GM23338 (cell line): ENCODE data around the gene APOB. TPM values are rescaled to one million over a fixed set of nuclear protein-coding genes. Genes with fewer than 3 reads are reported as not detected.

Experiments
- ATAC-seq: fragments of 200-7000 bp; cut with Tn5 transposase; 3 replicates; pipeline ENCODE4 v1.9.1; 2020
- DNase-seq: peaks from one replicate; pipeline ENCODE4 v3.0.0-alpha.2; 2015; ENCODE audit warnings: low spot score
- H2AFZ ChIP-seq: fragments of 200-600 bp; sonication (generic); 2 replicates; pipeline ENCODE4 v1.8.0; 2016; ENCODE audit warnings: antibody characterized with exemption, mild to moderate bottlenecking, moderate library complexity
- H3F3A ChIP-seq: fragments of 200-600 bp; sonication (generic); replicated peaks from 2 replicates; pipeline ENCODE4 v1.8.0; 2017; ENCODE audit warnings: antibody characterized with exemption, mixed run types, low read depth
- H3K27ac ChIP-seq: fragments of 200-600 bp; sonication (generic); 2 replicates; pipeline ENCODE4 v1.6.1; 2016; ENCODE audit warnings: low read depth
- H3K27me3 ChIP-seq: fragments of 200-600 bp; sonication (generic); 2 replicates; pipeline ENCODE4 v1.8.0; 2016; ENCODE audit warnings: mild to moderate bottlenecking, mixed run types, moderate library complexity; ENCODE audit not compliant: insufficient read depth
- H3K36me3 ChIP-seq: fragments of 200-600 bp; sonication (generic); 2 replicates; pipeline ENCODE4 v1.8.0; 2016; ENCODE audit warnings: mild to moderate bottlenecking; ENCODE audit not compliant: insufficient read depth
- H3K4me1 ChIP-seq: fragments of 200-600 bp; sonication (generic); 2 replicates; pipeline ENCODE4 v1.8.0; 2016; ENCODE audit warnings: mild to moderate bottlenecking, moderate library complexity; ENCODE audit not compliant: insufficient read depth
- H3K4me2 ChIP-seq: fragments of 200-600 bp; sonication (generic); 2 replicates; pipeline ENCODE4 v1.7.1; 2017; ENCODE audit warnings: mixed run types
- H3K4me3 ChIP-seq: fragments of 200-600 bp; sonication (generic); 2 replicates; pipeline ENCODE4 v1.6.1; 2016; ENCODE audit warnings: mixed run types
- H3K79me2 ChIP-seq: fragments of 200-600 bp; sonication (generic); replicated peaks from 2 replicates; pipeline ENCODE4 v1.8.0; 2017; ENCODE audit warnings: mild to moderate bottlenecking; ENCODE audit not compliant: insufficient read depth
- H3K9me2 ChIP-seq: fragments of 200-600 bp; sonication (generic); 2 replicates; pipeline ENCODE4 v1.8.0; 2017; ENCODE audit not compliant: insufficient read depth
- H4K20me1 ChIP-seq: fragments of 200-600 bp; sonication (generic); replicated peaks from 2 replicates; pipeline ENCODE4 v1.8.0; 2017; ENCODE audit warnings: mild to moderate bottlenecking; ENCODE audit not compliant: insufficient read depth
- H3K27ac Mint-ChIP-seq: 2 replicates; pipeline ENCODE4 v1.8.0; 2020; ENCODE audit warnings: inconsistent platforms, mild to moderate bottlenecking, moderate library complexity, mixed read lengths
- H3K27me3 Mint-ChIP-seq: 3 replicates; pipeline ENCODE4 v1.8.0; 2022; ENCODE audit warnings: low read depth, mild to moderate bottlenecking, moderate library complexity, mixed read lengths, inconsistent platforms; ENCODE audit not compliant: insufficient read depth, poor library complexity
- H3K36me3 Mint-ChIP-seq: 3 replicates; pipeline ENCODE4 v1.8.0; 2021; ENCODE audit warnings: low read depth, mild to moderate bottlenecking, inconsistent platforms, moderate library complexity, mixed read lengths
- H3K4me1 Mint-ChIP-seq: 3 replicates; pipeline ENCODE4 v1.8.0; 2020; ENCODE audit warnings: mild to moderate bottlenecking, inconsistent platforms, mixed read lengths
- H3K4me3 Mint-ChIP-seq: 3 replicates; pipeline ENCODE4 v1.8.0; 2021; ENCODE audit warnings: moderate library complexity, mild to moderate bottlenecking, inconsistent platforms, mixed read lengths
- H3K9me3 Mint-ChIP-seq: 3 replicates; pipeline ENCODE4 v1.8.0; 2020; ENCODE audit warnings: moderate library complexity, mild to moderate bottlenecking, inconsistent platforms, mixed read lengths
- CREB1 ChIP-seq: fragments of 250-450 bp; sonication (Bioruptor Pico); IDR thresholded peaks from 2 replicates; pipeline ENCODE4 v1.5.0; 2020; ENCODE audit warnings: low read depth, mild to moderate bottlenecking, moderate library complexity
- EZH2 ChIP-seq: fragments of 200-600 bp; sonication (generic); IDR thresholded peaks from one replicate; pipeline ENCODE4 v1.8.0; 2017; ENCODE audit warnings: antibody characterized with exemption, mild to moderate bottlenecking, low read depth; ENCODE audit not compliant: unreplicated experiment
- NANOG ChIP-seq: IDR thresholded peaks from 2 replicates; pipeline ENCODE4 v1.6.1; 2016; ENCODE audit warnings: antibody characterized with exemption, borderline replicate concordance
- POLR2AphosphoS5 ChIP-seq: IDR thresholded peaks from 2 replicates; pipeline ENCODE4 v1.6.1; 2016; ENCODE audit warnings: antibody characterized with exemption, low read depth
- ZNF331 ChIP-seq: fragments of 250-450 bp; sonication (Bioruptor Pico); IDR thresholded peaks from 2 replicates; pipeline ENCODE4 v1.5.0; 2020; ENCODE audit warnings: low read depth, mild to moderate bottlenecking, moderate library complexity
- polyA plus RNA-seq: library from polyadenylated mRNA; unstranded; fragments of >200 nt; fragmentation: Nextera tagmentation; extraction: Ambion mirVana; gene quantifications from 2 replicates; pipeline ENCODE4 v1.2.1, GENCODE V29; 2016
- total RNA-seq: library from RNA; depleted of rRNA; stranded (reverse); fragments of >200 nt; shearing (Covaris generic); gene quantifications from 2 replicates; pipeline ENCODE4 v1.2.3, GENCODE V29; 2014
- TF ChIP-seq, protein P1 (sequence below): fragments of 250-450 bp; sonication (Bioruptor Pico); IDR thresholded peaks from 2 replicates; pipeline ENCODE4 v1.5.0; 2020; ENCODE audit warnings: mild to moderate bottlenecking, moderate library complexity
- TF ChIP-seq, protein P2 (sequence below), 2 experiments: fragments of 200-600 bp in 1 of 2; sonication (generic) in 1 of 2; conservative IDR thresholded peaks; 2 replicates each; pipeline versions ENCODE4 v1.5.1 to v1.6.1; 2016 to 2017; ENCODE audit warnings: antibody characterized with exemption in 2 of 2, low read depth in 2 of 2, mild to moderate bottlenecking in 2 of 2, moderate library complexity in 1 of 2

The APOB gene
- total and polyA plus RNA-seq, 2 experiments from 2014 or later, result 0.08 to 0.56 TPM

DNA sequence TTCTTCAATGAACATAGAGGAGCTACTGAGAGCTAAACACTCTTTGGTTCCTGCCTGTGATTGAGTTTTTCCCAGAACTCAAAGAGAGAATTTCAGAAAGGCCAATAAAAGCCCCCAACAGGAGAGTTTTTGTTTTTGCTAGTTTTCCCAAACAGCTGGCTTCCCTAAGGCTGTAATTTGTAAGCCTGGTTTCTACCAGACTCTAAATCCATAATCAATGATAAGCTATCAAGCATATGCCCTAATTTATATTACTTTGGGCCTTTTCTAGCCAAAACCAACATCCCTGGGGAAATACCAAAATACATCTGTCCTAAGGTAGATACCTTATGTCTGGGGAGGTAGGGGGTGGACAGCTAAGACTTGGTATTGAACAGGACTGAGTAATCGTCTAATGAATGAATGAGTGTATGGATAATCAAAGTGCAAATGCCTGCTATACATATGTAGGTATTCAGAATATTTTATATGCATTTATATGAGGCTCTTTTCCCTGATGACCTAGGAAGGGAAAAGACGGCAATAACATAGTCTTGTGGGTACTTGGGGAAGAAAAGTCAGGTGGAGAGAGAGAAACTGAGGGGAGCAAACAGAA is 26.0 kb upstream of the APOB start:
- peaks cover 31% of the 10 kb centered on the region for H3K4me1 Mint-ChIP-seq
- no peak overlapping the region for H3K4me3 Mint-ChIP-seq
- DNase-seq, result no peak
- 0 out of 2 replicates have a peak overlapping the region, but pooled peaks have one; percentile 0 for H3K27ac Mint-ChIP-seq
- Histone ChIP-seq H3K36me3 (no peaks in the 10 kb centered on the region), H3K9me2 (no peaks in the 10 kb centered on the region), H3K27me3 (no peaks in the 10 kb centered on the region), H4K20me1 (no peaks in the 10 kb centered on the region), H3K79me2 (no peaks in the 10 kb centered on the region), H3K4me1 (peaks cover 23% of the 10 kb centered on the region; the same call in 1 of the 2 replicates), H2AFZ (no peak overlapping the region), H3K27ac (no peak overlapping the region), H3K4me2 (no peak overlapping the region), H3K4me3 (no peak overlapping the region), H3F3A (no peaks in the 10 kb centered on the region)
- no peak for ATAC-seq
- TF ChIP-seq POLR2AphosphoS5, result no peak
- no peak for TF ChIP-seq EZH2
- TF ChIP-seq CREB1 (CRISPR knock-in tag), result no peak
- TF ChIP-seq ZNF331, result no peak
- no peaks in the 10 kb centered on the region for H3K9me3 Mint-ChIP-seq
- no peaks in the 10 kb centered on the region for H3K27me3 Mint-ChIP-seq
- no peaks in the 10 kb centered on the region for H3K36me3 Mint-ChIP-seq

DNA sequence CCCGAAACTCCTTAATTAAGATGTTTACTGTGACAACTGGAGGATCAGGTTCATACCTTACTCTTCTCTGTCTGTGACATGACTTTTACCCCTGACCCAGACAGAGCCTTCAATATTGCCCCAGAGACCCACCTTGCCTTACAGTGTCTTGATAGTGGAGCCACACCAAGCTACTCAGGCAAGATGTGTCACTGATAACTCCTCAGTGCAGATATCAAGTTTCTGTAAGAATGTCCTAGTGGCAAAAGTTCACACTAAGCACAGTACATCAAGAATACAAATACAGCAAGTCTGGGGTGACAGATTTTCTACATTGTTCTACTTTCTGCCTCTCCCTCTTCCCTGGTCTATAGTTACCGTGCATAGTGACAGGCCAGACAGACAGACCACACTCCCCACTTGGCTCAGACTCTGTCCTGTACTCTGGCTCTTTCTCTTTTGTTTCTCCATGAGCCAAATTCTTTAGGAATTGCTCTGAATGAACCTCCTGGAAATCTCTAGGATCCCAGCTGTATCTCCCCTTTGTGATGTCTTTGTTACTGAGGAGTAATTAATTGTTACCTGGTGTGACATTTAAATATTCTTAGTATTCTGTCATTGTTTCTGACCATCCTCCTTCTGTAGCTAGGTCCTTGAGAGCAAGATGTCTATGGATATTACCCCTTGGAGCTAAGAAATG is 24.1 kb upstream of the APOB start:
- Mint-ChIP-seq H3K4me3 (peak overlapping the region; percentile 3; the same call in 1 of the 3 replicates), H3K27ac (peak overlapping the region; percentile 17; the same call in 1 of the 2 replicates), H3K36me3 (no peaks in the 10 kb centered on the region), H3K9me3 (no peaks in the 10 kb centered on the region), H3K27me3 (no peaks in the 10 kb centered on the region), H3K4me1 (peaks cover 31% of the 10 kb centered on the region)
- TF ChIP-seq, protein P1, sequence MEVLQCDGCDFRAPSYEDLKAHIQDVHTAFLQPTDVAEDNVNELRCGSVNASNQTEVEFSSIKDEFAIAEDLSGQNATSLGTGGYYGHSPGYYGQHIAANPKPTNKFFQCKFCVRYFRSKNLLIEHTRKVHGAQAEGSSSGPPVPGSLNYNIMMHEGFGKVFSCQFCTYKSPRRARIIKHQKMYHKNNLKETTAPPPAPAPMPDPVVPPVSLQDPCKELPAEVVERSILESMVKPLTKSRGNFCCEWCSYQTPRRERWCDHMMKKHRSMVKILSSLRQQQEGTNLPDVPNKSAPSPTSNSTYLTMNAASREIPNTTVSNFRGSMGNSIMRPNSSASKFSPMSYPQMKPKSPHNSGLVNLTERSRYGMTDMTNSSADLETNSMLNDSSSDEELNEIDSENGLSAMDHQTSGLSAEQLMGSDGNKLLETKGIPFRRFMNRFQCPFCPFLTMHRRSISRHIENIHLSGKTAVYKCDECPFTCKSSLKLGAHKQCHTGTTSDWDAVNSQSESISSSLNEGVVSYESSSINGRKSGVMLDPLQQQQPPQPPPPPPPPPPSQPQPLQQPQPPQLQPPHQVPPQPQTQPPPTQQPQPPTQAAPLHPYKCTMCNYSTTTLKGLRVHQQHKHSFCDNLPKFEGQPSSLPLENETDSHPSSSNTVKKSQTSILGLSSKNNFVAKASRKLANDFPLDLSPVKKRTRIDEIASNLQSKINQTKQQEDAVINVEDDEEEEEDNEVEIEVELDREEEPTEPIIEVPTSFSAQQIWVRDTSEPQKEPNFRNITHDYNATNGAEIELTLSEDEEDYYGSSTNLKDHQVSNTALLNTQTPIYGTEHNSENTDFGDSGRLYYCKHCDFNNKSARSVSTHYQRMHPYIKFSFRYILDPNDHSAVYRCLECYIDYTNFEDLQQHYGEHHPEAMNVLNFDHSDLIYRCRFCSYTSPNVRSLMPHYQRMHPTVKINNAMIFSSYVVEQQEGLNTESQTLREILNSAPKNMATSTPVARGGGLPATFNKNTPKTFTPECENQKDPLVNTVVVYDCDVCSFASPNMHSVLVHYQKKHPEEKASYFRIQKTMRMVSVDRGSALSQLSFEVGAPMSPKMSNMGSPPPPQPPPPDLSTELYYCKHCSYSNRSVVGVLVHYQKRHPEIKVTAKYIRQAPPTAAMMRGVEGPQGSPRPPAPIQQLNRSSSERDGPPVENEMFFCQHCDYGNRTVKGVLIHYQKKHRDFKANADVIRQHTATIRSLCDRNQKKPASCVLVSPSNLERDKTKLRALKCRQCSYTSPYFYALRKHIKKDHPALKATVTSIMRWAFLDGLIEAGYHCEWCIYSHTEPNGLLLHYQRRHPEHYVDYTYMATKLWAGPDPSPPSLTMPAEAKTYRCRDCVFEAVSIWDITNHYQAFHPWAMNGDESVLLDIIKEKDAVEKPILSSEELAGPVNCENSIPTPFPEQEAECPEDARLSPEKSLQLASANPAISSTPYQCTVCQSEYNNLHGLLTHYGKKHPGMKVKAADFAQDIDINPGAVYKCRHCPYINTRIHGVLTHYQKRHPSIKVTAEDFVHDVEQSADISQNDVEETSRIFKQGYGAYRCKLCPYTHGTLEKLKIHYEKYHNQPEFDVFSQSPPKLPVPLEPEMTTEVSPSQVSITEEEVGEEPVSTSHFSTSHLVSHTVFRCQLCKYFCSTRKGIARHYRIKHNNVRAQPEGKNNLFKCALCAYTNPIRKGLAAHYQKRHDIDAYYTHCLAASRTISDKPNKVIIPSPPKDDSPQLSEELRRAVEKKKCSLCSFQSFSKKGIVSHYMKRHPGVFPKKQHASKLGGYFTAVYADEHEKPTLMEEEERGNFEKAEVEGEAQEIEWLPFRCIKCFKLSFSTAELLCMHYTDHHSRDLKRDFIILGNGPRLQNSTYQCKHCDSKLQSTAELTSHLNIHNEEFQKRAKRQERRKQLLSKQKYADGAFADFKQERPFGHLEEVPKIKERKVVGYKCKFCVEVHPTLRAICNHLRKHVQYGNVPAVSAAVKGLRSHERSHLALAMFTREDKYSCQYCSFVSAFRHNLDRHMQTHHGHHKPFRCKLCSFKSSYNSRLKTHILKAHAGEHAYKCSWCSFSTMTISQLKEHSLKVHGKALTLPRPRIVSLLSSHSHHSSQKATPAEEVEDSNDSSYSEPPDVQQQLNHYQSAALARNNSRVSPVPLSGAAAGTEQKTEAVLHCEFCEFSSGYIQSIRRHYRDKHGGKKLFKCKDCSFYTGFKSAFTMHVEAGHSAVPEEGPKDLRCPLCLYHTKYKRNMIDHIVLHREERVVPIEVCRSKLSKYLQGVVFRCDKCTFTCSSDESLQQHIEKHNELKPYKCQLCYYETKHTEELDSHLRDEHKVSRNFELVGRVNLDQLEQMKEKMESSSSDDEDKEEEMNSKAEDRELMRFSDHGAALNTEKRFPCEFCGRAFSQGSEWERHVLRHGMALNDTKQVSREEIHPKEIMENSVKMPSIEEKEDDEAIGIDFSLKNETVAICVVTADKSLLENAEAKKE (CRISPR knock-in tag), result peak; percentile 78
- peak; percentile 37; the same call in 1 of the 2 replicates for TF ChIP-seq NANOG
- TF ChIP-seq, protein P2, sequence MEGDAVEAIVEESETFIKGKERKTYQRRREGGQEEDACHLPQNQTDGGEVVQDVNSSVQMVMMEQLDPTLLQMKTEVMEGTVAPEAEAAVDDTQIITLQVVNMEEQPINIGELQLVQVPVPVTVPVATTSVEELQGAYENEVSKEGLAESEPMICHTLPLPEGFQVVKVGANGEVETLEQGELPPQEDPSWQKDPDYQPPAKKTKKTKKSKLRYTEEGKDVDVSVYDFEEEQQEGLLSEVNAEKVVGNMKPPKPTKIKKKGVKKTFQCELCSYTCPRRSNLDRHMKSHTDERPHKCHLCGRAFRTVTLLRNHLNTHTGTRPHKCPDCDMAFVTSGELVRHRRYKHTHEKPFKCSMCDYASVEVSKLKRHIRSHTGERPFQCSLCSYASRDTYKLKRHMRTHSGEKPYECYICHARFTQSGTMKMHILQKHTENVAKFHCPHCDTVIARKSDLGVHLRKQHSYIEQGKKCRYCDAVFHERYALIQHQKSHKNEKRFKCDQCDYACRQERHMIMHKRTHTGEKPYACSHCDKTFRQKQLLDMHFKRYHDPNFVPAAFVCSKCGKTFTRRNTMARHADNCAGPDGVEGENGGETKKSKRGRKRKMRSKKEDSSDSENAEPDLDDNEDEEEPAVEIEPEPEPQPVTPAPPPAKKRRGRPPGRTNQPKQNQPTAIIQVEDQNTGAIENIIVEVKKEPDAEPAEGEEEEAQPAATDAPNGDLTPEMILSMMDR (conservative IDR thresholded peaks at IDR 0.05; ENCODE audit: low read depth in 2 of 2), result no peak
- H3K27ac ChIP-seq, result no peak overlapping the region
- DNase-seq, result peak; percentile 39
- H3F3A ChIP-seq, result no peaks in the 10 kb centered on the region
- H2AFZ ChIP-seq, result no peak overlapping the region
- ATAC-seq, result peak; percentile 94
- H3K36me3 ChIP-seq, result no peaks in the 10 kb centered on the region
- no peaks in the 10 kb centered on the region for H4K20me1 ChIP-seq
- H3K4me2 ChIP-seq, result peak overlapping the region; percentile 45; the same call in 1 of the 2 replicates
- H3K4me3 ChIP-seq, result no peak overlapping the region
- H3K27me3 ChIP-seq, result no peaks in the 10 kb centered on the region
- H3K4me1 ChIP-seq, result peaks cover 23% of the 10 kb centered on the region; the same call in 1 of the 2 replicates
- no peaks in the 10 kb centered on the region for H3K9me2 ChIP-seq
- no peaks in the 10 kb centered on the region for H3K79me2 ChIP-seq
